GM21447 (cell line): ENCODE results near the gene ABCA4.

Source experiments
- ATAC-seq: cut with Tn5 transposase; IDR thresholded peaks from one replicate; pipeline ENCODE4 v1.9.1; 2021; ENCODE audit not compliant: unreplicated experiment

The ABCA4 gene

DNA sequence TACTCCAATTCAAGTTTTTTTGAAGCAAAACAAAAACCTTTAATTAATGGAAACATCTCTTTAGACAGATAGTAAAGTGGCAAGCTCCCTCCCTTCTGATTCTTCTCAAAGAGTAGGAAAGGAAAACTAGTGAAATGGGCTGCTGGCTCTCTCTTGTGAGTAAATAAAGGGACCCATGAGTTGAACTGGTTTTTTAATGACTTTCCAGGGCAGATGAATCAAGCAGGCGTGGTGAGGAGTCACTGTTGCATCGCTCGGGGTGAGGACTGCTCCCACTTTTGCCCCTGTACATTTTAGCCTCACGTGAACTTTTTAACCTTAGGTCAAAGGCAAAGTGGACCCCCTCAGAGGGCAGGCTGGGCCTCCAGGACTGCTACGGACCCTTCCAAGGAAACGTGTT is 64.8 kb downstream of the ABCA4 start:
- ATAC-seq, result no peak

DNA sequence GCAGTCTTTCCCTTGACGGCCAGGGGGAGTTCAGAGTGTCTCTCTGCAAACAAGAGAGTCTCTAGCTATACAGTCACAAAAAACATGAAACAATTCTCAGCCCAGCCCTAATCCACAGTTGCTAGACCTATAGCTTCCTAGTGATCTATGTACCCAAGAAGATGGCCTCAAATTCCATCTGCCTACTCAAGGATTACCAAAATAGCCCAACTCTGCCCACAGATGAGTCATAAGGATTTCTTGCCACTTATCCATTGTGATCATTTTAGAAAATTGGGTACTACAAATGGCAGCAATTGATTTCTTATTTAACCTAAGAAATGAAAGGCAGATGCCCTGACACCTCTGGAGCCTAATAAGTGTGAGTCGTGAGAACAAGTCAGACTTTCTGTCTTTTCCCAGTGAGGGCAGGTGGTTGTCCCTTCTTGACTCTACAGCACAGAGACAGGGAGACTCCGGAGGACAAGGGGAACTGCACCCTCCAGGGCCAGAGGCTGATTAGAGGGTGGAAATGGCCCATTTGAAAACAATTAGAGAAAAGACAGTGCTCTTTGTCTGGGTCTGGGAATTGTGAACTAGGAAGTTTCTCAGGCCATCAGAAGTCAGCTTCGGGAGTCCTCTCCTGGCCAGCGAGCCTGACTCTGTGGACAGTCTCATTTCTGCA is 65.4 kb downstream of the ABCA4 start:
- no peak for ATAC-seq

GRCh38 chr1:94050675-94051074 is 70.3 kb downstream of the ABCA4 start:
- no peak for ATAC-seq

- ATAC-seq, result no peak
Measured at GRCh38 chr1:94050254-94050653, 70.7 kb downstream of the ABCA4 start.

DNA sequence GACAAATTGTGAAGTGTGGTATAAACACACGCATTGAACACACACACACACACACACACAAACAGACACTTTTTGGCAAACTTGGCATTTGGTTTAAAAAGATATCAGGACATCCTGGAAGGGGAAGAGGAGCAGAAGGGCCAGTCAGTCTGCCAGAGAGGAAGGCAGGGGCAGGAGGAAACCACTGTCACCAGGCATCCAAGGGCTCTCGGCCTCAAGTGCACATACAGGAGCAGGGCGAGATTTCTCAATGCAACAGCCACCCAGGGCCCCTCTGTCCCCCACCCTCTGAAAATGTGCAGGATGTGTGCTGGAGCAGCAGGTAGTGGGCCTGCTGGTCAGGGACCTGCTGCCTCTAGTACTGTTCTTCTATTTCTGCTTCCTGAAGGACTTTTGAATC is 71.2 kb downstream of the ABCA4 start:
- ATAC-seq, result no peak

DNA sequence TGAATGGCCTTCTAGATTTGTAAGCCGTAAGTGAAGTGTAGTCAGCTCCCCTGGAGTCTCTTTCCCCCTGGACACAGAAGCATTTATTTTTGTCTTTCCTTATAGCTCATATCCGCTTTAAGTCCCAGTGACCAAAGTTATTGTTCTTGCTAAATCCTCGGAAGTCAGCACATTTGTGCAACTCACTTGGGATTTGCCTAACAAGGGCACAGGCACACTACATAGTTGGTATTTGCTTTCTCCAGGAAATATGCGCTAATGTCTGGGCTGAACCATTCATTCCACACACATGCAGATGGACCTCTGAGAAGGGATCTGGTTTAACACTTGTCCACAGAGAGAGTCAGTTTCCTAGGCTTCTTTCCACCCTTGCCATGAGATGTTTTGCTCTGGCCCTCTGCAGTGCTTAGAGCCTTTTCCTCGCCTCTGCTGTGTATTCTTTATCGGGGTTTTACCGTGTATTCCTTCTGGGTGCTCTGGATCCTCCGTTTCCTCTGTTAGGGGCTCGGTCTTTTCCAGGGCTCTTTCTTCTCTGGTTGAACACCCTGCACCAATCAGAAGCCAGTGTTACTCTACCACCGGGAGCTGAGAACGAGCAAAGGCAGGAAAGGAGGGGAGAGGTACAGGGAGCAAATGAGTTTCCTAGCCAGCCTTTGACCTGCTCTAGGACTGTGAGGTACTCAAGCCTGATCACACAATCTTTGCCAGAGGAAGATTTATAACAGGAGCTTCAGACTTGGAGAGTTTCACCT is 72.4 kb downstream of the ABCA4 start:
- no peak for ATAC-seq

DNA sequence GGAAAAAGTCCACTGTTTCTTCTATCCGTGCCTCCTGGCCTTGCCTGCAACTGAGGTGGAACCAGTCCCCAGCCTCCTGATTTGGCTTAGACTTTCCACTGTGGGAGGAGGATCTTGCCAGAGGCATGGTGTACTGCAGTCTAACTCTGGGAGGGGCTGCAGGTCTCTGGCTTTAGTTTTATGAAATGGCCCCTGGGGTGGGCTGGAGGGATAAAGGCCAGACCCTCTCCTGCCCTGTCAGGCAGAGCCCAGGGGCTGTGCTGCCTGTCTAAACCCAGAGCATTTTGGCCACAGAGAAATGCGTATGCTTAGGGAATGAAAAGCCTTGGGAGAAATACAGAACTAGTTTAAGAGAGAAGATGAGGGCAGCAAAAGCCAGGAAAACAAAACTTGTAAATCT is 73.0 kb downstream of the ABCA4 start:
- ATAC-seq, result no peak

DNA sequence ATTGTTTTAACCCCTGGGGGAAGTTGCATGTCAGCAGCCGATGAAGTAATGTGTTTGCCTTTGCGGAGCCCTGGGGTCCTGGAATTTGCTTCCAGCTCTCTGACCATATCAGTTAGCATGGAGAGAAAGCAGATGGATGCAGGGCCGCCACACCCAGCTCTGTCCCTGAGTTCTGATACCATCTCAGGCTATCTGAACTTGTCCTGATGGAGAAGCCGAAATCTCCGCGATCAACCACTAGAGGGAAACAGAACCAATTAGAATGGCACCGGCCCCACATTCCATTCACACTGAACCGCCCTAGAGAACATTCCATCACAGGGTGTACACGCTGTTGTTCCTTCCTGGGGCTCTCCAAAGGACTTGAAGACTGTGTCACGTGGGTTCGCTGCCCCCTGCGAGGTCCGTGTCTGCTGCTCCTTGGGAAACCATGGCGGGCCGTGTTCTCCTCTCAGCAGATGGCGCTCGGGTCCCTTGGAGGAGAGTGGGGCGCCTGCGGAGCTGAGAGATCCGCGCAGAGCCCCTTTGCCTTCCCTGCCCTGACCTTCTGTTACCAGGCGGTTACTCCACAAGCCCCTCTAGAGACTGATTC is 75.4 kb downstream of the ABCA4 start:
- ATAC-seq, result no peak

GRCh38 chr1:94044891-94045290 is 76.1 kb downstream of the ABCA4 start:
- ATAC-seq, result no peak

DNA sequence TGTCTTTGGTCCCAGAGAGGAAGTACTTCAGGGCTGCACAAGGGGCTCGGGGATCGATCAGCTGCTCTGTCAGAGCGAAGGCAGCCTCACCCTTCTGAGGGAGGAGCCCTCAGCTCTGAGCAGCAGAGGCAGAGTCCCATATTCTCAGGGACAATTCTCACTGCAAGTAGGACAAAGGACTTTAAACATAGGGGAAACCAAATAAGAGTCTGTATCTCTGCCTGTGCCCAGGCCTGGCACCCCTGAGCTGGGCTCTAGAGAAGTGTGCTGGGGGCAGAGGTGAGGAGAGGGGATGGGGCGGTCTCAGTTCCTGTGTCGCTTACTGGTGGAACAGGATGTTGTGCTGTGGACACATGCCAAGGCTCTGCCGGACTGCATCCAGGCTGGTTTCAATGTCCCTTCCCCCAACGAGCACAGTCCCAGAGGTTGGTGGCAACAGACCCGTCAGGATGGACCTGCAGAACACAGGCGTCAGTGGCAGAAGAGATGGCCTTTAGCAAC is 76.6 kb downstream of the ABCA4 start:
- ATAC-seq, result no peak

- ATAC-seq, result no peak
Measured at GRCh38 chr1:94043738-94044289, 77.1 kb downstream of the ABCA4 start.

DNA sequence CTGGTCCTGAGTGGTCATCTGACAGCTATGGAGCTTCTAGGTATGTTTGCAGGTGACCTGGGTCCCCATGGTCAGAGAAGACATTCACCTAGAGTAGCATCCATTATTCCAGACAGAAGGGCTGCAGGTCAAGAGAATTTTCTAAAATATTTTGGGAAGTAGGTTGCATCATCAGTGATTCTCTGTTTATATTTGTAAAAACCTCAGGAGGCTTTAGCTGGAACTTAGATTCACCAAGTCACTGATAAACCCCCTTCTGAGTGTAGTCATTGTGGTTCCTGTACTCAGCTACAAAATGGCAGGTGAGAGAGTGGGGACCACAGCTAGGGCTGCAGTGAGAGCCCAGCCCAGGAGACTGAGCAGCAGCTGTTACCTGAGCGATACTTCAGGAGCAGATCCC is 78.6 kb downstream of the ABCA4 start:
- ATAC-seq, result no peak

DNA sequence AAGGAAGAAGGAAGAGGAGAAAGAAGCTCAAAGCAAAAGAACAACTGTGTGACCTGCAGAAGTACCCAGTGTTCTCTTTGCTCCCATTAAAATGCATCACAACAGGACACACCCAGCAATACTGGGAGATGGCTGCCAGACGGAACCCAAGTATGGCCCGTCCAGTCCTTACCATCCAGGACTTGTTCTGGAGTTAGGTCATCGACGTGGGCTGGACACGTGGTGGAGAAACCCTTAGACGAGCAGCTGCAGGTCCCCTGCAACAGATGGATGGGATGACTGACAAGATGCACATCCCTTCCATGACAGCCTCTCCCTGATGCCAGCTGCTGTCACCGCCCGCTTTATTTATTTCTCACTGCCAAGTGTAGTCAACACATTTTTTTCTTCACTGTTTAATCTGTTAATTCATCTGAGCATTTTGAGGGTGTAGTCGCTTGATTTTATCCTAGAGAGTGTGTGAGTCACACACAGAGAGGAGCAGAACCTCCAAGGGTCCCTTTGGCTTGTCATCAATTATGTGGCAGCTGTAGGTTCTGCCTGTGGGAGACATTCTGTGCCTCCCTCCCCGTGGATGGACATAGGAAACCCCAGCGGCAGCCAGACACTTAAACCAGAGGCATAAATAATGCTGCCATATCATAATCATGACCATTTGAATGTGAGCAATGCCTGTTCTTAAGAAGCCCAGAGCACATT is 80.9 kb downstream of the ABCA4 start:
- ATAC-seq, result no peak

- no peak for ATAC-seq
Measured at GRCh38 chr1:94039514-94039870, 81.5 kb downstream of the ABCA4 start.

- ATAC-seq, result no peak
Measured at GRCh38 chr1:94038511-94038910, 82.4 kb downstream of the ABCA4 start.

- ATAC-seq, result no peak
Measured at GRCh38 chr1:94037392-94038229, 83.3 kb downstream of the ABCA4 start.

- no peak for ATAC-seq
Measured at GRCh38 chr1:94036730-94037129, 84.2 kb downstream of the ABCA4 start.

DNA sequence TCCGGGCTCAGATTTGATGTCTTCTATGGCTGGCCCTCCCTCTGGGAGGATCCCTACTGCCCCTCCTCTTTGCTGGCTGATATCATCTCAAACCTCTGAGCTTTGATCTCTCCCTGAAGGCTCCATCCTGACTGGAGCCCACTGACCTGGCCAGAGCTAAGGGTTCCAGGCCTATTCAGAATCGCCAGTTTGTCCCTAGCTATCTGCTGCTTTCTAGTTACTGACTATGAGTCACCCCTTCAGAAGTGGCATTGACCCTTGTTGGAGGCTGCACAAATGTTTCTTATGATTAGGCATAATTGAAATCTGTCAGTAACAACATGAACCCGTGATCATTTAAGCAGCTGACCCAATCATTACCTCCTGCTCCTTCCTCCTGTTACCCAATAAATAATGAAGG is 87.1 kb downstream of the ABCA4 start:
- ATAC-seq, result no peak

DNA sequence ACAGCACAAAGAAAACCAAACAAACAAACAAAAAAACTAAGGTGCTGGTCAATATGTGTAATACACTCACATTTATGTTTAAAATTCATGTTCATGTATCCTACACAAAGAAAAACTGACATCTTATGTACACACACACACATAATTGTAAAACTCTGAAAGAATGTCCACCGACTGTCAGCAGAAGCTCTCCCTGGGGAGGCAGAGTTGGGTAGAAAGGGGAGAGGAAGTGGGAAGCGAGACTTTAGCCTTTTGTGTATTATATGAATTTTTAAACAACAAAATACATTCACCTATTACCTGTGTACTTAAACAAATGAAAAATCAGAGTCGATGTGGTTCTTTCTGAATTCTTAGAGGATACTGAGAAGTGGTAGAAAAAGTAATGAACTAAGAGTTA is 88.3 kb downstream of the ABCA4 start:
- ATAC-seq, result no peak

DNA sequence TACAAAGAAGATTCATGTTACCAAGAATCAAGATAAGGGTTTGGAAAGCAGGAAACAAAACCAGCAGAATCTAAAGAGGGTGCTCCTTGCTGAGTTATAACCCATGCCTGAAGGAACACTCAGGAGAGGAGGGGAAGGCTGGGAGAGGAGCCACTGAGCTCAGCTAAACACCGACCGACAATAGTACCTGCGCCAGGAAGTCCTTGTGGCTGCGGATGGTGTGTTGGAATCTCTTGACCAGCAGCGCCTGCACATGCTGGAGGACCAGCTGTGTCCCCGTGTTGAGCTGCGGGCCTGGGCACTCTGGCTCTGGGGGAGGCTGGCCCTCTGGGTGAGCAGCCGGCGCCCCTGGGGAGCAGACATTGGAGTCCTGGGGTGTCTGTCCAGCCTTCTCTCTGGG is 89.4 kb downstream of the ABCA4 start:
- ATAC-seq, result no peak

- ATAC-seq, result no peak
Measured at GRCh38 chr1:94031154-94031553, 89.8 kb downstream of the ABCA4 start.
